GM19193 (cell line): ENCODE measurements around the gene APOBEC3H.

Source experiments
- POLR2A ChIP-seq: IDR thresholded peaks from 4 replicates; pipeline ENCODE4 v1.6.1; 2011; ENCODE audit not compliant: insufficient read depth, insufficient read length; ENCODE audit errors: extremely low read depth

The APOBEC3H gene

GRCh38 chr22:39081598-39081997, 15.4 kb upstream of the APOBEC3H start:
- TF ChIP-seq POLR2A, result no peak

GRCh38 chr22:39083212-39084165, 13.6 kb upstream of the APOBEC3H start:
- TF ChIP-seq POLR2A, result no peak

GRCh38 chr22:39084666-39085065, 12.4 kb upstream of the APOBEC3H start:
- TF ChIP-seq POLR2A, result no peak

DNA sequence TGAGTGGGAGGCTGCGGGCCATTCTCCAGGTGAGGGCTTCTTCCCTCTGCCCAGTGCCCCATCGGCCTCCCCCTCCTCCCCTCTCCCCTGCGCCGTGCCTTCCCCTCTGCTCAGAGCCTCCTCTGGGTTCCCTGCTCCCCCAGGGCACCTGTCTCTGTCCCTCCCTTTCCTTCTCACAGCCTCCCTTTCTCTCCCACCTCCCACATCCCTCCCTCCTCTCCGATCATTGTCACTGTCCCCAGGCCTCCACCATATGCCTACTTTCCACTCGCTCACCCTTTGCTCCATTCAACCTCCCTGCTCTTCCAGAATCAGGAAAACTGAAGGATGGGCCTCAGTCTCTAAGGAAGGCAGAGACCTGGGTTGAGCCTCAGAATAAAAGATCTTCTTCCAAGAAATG, 9.9 kb upstream of the APOBEC3H start:
- TF ChIP-seq POLR2A, result no peak

DNA sequence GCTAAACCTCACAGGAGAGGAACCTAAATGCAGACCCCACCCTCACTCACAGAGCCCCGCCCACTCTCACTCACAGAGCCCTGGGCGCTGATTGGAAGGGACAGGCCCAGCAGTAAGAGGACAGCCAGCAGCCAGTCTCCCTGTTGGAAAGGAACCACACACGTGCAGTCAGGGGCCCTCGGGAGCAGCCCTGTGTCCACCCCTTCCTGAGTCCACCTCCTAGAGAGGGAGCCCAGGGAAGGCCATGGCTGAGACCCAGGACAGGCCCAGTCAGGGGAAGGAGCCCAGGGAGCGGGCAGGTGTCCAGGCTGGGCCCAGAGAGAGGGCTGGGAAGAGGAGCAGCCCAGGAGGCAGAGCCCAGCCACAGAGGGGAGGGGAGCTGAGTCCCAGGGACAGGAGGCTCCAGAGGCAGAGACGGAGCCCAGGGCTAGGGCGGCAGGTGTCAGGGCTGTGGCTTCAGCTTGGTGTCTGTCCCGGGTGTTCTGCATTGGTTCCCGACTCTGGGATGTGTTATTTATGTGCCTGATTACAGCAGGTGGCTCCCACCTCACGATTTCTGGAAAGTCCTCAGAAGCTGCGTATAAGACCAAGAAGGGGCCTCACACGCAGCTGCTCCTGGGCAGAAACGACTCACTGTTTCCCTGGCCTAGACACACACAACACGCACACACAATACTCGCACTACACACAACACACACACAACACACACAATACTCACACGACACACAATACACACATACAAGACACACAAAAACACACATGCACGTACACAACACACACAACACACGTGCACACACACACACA, 9.0 kb upstream of the APOBEC3H start:
- no peak for TF ChIP-seq POLR2A

DNA sequence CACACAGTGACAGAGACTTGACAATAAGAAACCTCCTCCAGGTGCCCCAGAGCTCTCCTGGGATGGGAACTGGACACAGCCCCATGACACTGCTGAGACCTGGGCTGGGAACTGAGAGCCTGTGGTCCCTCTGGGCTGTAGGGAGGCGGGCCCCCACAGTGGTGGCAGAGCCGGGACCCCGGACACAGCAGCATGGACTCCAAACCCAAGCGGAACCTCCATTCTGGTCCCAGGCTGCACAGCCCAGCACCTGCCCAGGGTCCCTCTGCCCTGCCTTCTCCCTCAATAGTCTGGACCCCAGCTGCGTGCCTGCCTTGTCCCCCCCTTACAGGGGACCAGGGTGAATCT, 8.4 kb upstream of the APOBEC3H start:
- no peak for TF ChIP-seq POLR2A

- no peak for TF ChIP-seq POLR2A
Observed at GRCh38 chr22:39089928-39090327, 7.1 kb upstream of the APOBEC3H start.

DNA sequence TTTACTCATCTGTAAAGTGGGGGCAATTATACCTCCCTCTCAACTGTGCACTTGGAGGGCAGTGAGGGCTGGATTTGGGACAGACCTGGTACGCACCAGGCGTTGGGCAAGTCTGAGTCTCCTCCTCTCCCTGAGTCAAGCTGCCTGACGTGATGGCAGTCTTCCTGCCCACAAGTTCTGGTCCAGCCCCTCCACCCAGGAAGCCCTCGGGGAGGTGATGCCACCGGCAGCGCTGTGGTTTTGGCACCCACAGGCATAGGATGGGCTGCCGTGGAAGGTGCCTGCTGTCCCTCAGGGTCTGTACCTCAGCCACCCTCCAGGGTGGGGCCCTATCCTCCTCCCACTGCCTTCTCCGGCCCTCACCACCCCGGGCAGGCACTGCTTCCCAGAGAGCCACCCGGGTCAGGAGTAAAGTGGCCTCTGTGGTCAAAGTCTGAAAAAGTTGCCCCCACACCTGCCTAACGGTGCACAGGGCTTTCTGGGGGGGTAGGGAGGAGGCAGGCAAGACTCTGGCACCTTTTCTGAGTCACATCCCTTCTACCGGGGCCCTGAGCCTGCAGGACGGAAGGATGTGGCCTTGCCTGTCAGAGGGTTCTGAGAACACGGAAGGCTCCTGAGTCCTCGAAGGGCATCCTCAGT, 6.5 kb upstream of the APOBEC3H start:
- no peak for TF ChIP-seq POLR2A

- TF ChIP-seq POLR2A, result no peak
Observed at GRCh38 chr22:39091126-39092081, 5.6 kb upstream of the APOBEC3H start.

DNA sequence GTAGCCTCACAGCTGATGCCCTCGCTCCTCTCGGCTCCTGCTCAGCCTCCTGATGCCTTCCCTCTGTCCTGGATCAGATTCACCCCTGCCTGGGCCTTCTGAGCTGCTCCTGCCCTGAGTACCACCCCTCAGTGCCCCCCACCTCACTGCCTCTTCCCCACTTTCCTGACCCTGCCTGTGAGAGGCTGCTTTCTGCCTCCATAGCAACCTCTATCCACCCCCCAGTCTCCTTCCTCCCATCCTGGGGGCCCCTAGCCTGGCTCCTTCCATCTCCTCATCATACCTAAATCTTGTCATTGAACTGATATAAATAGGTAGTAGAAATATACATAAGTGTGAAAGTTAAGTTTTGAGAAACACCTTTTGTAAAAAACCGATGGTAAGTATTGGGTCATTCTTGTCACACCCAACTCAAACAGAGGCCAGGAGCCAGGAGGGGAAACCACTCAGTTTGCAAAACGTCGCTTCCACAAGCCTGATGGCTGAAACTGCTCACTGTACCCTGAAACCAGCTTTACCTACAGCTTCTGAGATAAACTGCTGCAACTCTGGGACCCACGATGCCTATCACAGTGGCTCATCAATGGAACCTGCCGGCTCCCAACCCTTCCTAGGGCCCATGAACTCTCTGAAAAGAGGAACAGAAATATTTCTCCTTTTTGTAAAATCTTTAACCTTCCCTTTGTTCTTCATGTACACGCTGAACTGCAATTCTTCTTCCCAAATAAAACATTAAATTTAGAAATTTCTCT, 4.8 kb upstream of the APOBEC3H start:
- TF ChIP-seq POLR2A, result no peak

DNA sequence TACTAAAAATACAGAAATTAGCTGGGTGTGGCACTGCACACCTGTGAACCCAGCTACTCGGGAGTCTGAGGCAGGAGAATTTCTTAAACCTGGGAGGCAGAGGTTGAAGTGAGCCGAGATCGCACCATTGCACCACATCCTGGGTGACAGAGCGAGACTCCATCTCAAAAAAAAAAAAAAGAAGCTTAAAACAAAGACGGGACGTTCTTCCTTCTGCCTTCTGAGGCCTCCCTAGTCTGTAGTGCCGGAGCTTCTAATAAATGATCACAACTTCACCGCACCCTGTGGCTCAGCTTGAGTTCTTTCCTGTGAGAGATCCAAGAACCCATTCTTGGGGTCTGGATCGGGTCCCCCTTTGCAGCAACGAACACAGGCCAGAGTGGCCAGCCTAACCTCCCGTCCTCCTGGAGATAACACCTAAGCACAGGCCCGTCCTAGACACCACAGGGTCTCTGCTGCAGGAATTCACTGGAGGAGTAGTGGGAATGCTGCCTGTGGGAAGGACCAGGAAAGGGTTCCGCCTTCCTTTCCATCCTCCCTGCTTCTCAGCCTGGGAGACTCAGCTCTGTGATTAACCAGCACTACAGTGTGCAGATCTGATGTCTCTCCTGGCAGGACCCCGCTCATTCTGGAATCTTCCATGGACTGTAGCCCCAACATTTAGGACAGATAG, 2.2 kb upstream of the APOBEC3H start:
- no peak for TF ChIP-seq POLR2A

- no peak for TF ChIP-seq POLR2A
Observed at GRCh38 chr22:39095971-39096370, 1.1 kb upstream of the APOBEC3H start.

DNA sequence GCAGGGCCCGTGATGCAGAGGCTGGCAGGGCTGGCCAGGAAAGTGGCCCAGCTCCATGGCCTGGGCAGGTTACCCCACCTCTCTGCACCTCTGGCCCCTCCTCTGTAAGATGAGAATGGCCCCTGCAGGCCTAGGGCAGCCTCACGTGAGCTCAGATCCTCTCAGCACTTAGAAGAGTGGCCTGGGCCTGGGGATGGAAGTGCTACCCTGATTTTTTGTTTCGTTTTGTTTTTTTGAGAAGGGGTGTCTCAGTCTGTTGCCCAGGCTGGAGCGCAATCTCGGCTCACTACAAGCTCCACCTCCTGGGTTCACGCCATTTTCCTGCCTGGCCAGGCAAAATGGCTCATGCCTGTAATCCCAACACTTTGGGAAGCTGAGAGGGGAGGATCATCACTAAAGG, 982 bp downstream of the APOBEC3H start:
- no peak for TF ChIP-seq POLR2A
